ENCODE measurements around the gene CFAP70.

Gene CFAP70

GRCh38 chr10:73252445-73253224 lies 106.0 kb downstream of the CFAP70 start, which contains the start of gene MRPS16:
Gene MRPS16, minus strand, starts transcription at chr10:73252644. Its CDS starts 162 bp downstream, at chr10:73252482.
- peak within 1 kb of the TSS; percentile 99 for H3K4me3 ChIP-seq (ENCODE audit: low read length)
- TF ChIP-seq, protein P1, sequence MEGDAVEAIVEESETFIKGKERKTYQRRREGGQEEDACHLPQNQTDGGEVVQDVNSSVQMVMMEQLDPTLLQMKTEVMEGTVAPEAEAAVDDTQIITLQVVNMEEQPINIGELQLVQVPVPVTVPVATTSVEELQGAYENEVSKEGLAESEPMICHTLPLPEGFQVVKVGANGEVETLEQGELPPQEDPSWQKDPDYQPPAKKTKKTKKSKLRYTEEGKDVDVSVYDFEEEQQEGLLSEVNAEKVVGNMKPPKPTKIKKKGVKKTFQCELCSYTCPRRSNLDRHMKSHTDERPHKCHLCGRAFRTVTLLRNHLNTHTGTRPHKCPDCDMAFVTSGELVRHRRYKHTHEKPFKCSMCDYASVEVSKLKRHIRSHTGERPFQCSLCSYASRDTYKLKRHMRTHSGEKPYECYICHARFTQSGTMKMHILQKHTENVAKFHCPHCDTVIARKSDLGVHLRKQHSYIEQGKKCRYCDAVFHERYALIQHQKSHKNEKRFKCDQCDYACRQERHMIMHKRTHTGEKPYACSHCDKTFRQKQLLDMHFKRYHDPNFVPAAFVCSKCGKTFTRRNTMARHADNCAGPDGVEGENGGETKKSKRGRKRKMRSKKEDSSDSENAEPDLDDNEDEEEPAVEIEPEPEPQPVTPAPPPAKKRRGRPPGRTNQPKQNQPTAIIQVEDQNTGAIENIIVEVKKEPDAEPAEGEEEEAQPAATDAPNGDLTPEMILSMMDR (conservative IDR thresholded peaks at IDR 0.05; ENCODE audit: low read length): no peak
- DNase-seq (ENCODE audit: low read depth): peak; percentile 97

- TF ChIP-seq, protein P1 (conservative IDR thresholded peaks at IDR 0.05; ENCODE audit: low read length): no peak
- DNase-seq (ENCODE audit: low read depth): no peak
- H3K4me3 ChIP-seq (ENCODE audit: low read length): peak overlapping the region; percentile 99
These were observed 106.8 kb downstream of the CFAP70 start for GRCh38 chr10:73251683-73252444.

GRCh38 chr10:73248259-73248724 lies 110.4 kb downstream of the CFAP70 start:
- no peak overlapping the region for H3K4me3 ChIP-seq (ENCODE audit: low read length)
- TF ChIP-seq, protein P1 (conservative IDR thresholded peaks at IDR 0.05; ENCODE audit: low read length): no peak
- DNase-seq (ENCODE audit: low read depth): no peak

DNA sequence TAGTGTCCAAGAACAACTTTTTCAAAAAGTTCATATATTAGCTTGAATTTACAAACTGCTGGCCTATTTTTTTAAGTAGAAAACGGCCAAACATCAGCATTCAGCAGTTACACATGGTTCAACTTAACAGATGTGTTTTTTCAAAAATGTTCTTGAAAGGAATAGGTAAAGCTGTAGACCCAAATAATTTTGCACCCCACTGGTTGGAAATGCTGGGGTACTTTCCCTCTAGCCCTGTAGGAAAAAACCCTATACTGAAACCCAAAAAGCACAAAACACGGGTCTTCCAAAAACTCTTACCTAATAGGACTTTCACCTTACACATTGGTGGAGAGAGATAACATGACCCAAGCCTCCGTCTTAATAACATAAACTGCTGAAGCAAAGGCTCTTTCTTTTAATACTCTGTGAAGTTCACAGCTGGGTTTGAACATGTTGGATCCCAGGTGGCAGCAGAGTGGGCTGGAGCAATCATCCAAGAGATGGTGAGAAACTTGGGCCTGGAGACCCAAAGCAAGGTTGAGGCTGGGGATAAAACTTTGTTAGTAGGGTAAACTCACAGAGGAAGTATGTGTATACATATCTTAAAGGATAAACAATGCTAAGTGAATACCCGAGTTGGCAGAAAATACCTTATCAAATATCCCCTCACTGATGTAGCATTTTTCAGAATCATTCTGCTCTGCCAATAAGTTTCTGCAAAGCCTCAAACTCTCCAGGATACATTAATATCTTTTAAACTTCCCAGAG lies 111.0 kb downstream of the CFAP70 start:
- no peak for DNase-seq (ENCODE audit: low read depth)
- TF ChIP-seq, protein P1 (conservative IDR thresholded peaks at IDR 0.05; ENCODE audit: low read length): no peak; the same call in 1 of the 2 replicates
- peak overlapping the region; percentile 93 for H3K4me3 ChIP-seq (ENCODE audit: low read length)

GRCh38 chr10:73246646-73247508 lies 111.8 kb downstream of the CFAP70 start, which contains the start of gene DNAJC9:
Gene DNAJC9, minus strand, starts transcription at chr10:73247255. Its CDS starts 66 bp downstream, at chr10:73247189.
- DNase-seq (ENCODE audit: low read depth): peak; percentile 90
- TF ChIP-seq, protein P1 (conservative IDR thresholded peaks at IDR 0.05; ENCODE audit: low read length): 0 out of 2 replicates have a peak, but pooled peaks have one; percentile 0
- H3K4me3 ChIP-seq (ENCODE audit: low read length): peak within 1 kb of the TSS; percentile 93

DNA sequence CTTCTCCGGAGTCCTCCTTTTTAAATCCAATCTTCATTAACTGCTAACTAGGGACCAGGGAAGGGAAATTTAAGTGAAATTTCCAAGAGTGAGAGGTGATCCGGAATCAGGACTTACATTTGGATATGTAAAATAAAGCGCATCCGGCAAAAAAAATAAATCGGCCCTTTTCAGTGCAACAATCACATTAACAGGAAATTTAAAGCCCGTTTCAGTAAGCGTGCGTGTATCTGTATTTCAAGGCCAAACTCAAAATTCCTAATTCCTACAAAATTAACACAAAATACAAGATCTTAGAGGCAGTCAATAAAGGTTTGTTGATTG lies 112.4 kb downstream of the CFAP70 start:
- H3K4me3 ChIP-seq (ENCODE audit: low read length): peak overlapping the region; percentile 93
- TF ChIP-seq, protein P1 (conservative IDR thresholded peaks at IDR 0.05; ENCODE audit: low read length): no peak
- no peak for DNase-seq (ENCODE audit: low read depth)
